ENCODE measurements around the gene DAPK2.

The DAPK2 gene

DNA sequence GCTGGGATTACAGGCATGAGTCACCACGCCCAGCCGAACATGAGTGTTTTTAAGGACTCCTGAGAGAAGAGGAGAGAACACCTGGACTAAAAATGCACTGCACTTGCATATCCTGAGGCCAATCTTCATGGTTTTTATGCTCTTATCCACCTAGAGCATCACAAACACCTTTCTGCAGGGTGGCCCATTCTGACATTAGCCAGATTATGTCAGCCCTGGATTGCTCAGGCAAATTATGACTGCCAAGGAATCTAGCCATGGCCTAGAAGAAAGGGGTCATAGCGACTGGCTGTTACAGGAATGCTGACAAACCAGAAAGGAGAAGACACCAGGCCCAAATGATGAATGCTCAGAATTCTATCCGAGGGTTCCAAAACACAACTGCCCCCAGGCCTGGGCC, 171.7 kb downstream of the DAPK2 start:
- H3K9me3 Mint-ChIP-seq: peaks cover 7% of the 10 kb centered on the region
- peaks cover 11% of the 10 kb centered on the region for H3K27me3 Mint-ChIP-seq (ENCODE audit: low read depth)
- H3K36me3 Mint-ChIP-seq (ENCODE audit: low read depth): no peaks in the 10 kb centered on the region
- H3K27ac Mint-ChIP-seq: no peak overlapping the region
- H3K4me3 Mint-ChIP-seq: no peak overlapping the region
- TF ChIP-seq, protein P1, sequence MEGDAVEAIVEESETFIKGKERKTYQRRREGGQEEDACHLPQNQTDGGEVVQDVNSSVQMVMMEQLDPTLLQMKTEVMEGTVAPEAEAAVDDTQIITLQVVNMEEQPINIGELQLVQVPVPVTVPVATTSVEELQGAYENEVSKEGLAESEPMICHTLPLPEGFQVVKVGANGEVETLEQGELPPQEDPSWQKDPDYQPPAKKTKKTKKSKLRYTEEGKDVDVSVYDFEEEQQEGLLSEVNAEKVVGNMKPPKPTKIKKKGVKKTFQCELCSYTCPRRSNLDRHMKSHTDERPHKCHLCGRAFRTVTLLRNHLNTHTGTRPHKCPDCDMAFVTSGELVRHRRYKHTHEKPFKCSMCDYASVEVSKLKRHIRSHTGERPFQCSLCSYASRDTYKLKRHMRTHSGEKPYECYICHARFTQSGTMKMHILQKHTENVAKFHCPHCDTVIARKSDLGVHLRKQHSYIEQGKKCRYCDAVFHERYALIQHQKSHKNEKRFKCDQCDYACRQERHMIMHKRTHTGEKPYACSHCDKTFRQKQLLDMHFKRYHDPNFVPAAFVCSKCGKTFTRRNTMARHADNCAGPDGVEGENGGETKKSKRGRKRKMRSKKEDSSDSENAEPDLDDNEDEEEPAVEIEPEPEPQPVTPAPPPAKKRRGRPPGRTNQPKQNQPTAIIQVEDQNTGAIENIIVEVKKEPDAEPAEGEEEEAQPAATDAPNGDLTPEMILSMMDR (IDR thresholded peaks at IDR 0.05; ENCODE audit: unreplicated experiment in 3 of 3): no peak
- H3K4me1 Mint-ChIP-seq: no peaks in the 10 kb centered on the region

DNA sequence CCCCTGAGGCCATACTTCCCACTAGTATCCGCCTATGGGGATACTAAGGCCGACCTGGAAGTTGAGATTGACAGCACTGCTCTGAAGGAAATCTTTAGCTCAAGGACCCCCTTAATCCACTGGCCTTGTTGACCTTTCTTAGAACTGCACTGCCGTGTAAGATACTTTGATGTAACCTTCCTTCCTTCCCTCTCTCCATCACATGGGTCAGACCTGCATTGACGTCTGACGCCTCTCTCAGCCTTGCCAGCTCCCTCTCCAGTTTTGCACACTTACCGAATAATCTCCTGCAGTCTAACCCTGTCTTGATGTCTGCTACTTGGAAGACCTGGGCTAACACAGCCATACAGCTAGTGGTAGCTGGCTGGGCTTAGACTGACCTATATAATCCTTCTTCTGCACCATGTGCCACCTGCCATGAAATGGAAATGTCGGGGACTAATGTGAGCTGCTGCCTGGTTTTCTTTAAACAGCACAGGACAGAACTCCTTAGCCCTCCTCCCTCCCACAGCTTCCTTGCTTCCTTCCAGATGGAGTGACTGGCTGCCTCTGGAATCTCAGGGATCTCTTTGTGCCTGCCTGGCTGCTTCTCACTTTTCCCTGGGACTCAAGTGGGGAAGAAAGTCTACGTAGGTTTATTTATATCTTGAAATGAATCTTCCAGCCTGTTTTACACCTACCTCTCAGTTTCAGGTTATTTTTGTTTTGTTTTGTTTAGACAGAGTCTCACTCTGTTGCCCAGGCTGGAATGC, 173.3 kb downstream of the DAPK2 start:
- peaks cover 7% of the 10 kb centered on the region for H3K9me3 Mint-ChIP-seq
- H3K27ac Mint-ChIP-seq: no peak overlapping the region
- no peak overlapping the region for H3K4me3 Mint-ChIP-seq
- H3K4me1 Mint-ChIP-seq: no peaks in the 10 kb centered on the region
- H3K27me3 Mint-ChIP-seq (ENCODE audit: low read depth): peaks cover 11% of the 10 kb centered on the region
- no peaks in the 10 kb centered on the region for H3K36me3 Mint-ChIP-seq (ENCODE audit: low read depth)
- TF ChIP-seq, protein P1 (IDR thresholded peaks at IDR 0.05; ENCODE audit: unreplicated experiment in 3 of 3): no peak

DNA sequence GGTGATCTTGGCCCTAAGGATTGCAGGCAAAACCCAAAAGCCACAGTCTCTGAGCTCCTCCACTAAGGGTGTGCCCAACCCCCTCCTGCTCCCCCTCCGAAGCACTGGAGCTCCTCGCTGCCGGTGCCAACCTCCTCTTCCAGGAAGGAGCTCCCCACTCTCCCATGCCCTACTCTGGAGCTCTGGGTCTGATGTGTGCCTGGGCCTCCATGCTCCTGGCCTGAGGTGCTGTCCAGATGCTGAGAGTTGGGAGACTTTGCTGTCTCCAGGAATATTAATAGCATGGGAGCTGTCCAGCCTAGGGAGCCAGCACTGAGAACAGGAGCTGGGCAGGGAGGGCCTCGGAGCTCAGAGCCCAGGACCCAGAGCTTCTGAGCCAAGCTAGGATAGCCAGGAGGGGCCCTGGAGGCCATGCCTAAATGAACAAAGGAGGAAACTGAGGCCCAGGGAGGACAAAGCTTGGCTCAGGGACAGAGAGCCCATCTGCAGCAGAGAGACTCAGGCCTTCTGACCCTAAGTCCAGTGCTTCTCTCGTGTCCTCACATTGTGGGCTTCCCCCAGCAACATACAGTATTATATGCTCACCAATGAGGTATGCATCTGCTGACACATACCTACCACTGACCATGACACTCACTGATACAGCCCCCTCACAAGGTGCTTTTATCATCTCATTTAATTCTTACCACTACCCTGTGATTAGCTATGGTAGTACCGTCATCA, 175.6 kb downstream of the DAPK2 start:
- Mint-ChIP-seq H3K27me3 (ENCODE audit: low read depth) (peaks cover 11% of the 10 kb centered on the region), H3K4me1 (no peaks in the 10 kb centered on the region), H3K4me3 (no peak overlapping the region), H3K27ac (no peak overlapping the region), H3K9me3 (peaks cover 7% of the 10 kb centered on the region), H3K36me3 (ENCODE audit: low read depth) (no peaks in the 10 kb centered on the region)
- TF ChIP-seq, protein P1 (IDR thresholded peaks at IDR 0.05; ENCODE audit: unreplicated experiment in 3 of 3): no peak

DNA sequence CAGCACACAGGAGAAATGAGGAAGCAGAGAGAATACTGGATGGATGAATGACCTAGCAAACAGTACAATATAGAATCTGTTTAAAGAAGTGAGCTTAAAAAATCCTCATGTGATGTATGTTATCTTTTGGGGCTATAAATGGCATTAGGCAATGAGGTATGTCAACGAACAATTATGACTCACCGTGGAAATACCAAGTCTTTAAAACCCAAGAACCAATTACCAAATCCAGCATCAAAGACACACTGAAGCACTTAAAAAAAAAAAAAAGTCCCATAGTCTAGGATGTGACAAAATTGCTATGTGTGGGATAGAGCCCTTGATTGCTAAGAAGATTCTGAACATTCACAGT, 176.3 kb downstream of the DAPK2 start:
- no peaks in the 10 kb centered on the region for H3K4me1 Mint-ChIP-seq
- H3K36me3 Mint-ChIP-seq (ENCODE audit: low read depth): no peaks in the 10 kb centered on the region
- no peak overlapping the region for H3K4me3 Mint-ChIP-seq
- TF ChIP-seq, protein P1 (IDR thresholded peaks at IDR 0.05; ENCODE audit: unreplicated experiment in 3 of 3): no peak
- peaks cover 7% of the 10 kb centered on the region for H3K9me3 Mint-ChIP-seq
- H3K27ac Mint-ChIP-seq: no peak overlapping the region
- H3K27me3 Mint-ChIP-seq (ENCODE audit: low read depth): peaks cover 11% of the 10 kb centered on the region

DNA sequence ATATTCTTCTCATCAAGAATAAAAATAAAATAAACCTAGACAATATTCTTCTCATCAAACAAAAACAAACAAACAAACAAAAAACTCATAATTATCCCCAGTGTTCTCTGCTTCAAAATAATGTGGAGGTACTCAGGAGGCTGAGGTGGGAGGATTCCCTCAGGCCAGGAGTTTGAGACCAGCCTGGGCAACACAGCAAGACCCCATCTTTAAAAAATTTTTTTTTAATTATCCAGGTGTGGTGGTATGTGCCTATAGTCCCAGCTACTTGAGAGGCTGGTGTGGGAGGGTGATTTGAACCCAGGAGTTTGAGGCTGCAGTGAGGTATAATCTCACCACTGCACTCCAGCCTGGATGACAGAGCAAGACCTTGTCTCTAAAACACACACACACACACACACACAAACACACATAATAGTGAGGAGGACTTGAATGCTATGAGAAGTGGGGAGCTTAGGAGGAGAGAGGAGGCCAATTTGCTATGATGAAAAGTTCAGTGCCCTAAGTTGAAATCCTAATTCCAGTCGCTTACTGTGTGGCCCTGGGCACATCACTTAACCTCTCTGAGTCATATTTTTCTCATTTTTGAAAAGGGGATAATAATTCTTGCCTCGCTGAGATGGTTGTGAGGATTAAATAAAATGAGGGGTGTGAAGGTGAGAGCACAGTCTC, 176.8 kb downstream of the DAPK2 start:
- TF ChIP-seq, protein P1 (IDR thresholded peaks at IDR 0.05; ENCODE audit: unreplicated experiment in 3 of 3): no peak
- peaks cover 16% of the 10 kb centered on the region for H3K27me3 Mint-ChIP-seq (ENCODE audit: low read depth)
- H3K9me3 Mint-ChIP-seq: peaks cover 7% of the 10 kb centered on the region

More for the DNA sequence above, 176.8 kb downstream of the DAPK2 start:
- H3K36me3 Mint-ChIP-seq (ENCODE audit: low read depth): no peaks in the 10 kb centered on the region
- no peaks in the 10 kb centered on the region for H3K4me1 Mint-ChIP-seq
- H3K4me3 Mint-ChIP-seq: no peak overlapping the region
- no peak overlapping the region for H3K27ac Mint-ChIP-seq

All from nephron (organoid).